HEK293 (cell line): ENCODE data around the gene ZNF709.
"Not testable (repeated sequence)": the region's sequence is repeated elsewhere in the genome, so short reads cannot be mapped to it uniquely, and the experiment has no call there.

Source experiments
- BCL11A ChIP-seq: fragments of 450-650 bp; formaldehyde crosslinking; IDR thresholded peaks from 2 replicates; pipeline ENCODE4 v1.5.1; 2016; ENCODE audit warnings: low read depth, missing biosample characterization, missing genetic modification characterization
- ZNF140 ChIP-seq: fragments of 450-650 bp; formaldehyde crosslinking; IDR thresholded peaks from 2 replicates; pipeline ENCODE4 v1.5.1; 2016; ENCODE audit warnings: missing biosample characterization, missing genetic modification characterization
- ZNF792 ChIP-seq: fragments of 450-650 bp; formaldehyde crosslinking; IDR thresholded peaks from 2 replicates; pipeline ENCODE4 v1.5.1; 2016; ENCODE audit warnings: missing biosample characterization, missing genetic modification characterization
- TF ChIP-seq, protein P1 (sequence below): fragments of 450-650 bp; formaldehyde crosslinking; IDR thresholded peaks from 2 replicates; pipeline ENCODE4 v1.5.1; 2016; ENCODE audit warnings: missing biosample characterization, missing genetic modification characterization

DNA sequence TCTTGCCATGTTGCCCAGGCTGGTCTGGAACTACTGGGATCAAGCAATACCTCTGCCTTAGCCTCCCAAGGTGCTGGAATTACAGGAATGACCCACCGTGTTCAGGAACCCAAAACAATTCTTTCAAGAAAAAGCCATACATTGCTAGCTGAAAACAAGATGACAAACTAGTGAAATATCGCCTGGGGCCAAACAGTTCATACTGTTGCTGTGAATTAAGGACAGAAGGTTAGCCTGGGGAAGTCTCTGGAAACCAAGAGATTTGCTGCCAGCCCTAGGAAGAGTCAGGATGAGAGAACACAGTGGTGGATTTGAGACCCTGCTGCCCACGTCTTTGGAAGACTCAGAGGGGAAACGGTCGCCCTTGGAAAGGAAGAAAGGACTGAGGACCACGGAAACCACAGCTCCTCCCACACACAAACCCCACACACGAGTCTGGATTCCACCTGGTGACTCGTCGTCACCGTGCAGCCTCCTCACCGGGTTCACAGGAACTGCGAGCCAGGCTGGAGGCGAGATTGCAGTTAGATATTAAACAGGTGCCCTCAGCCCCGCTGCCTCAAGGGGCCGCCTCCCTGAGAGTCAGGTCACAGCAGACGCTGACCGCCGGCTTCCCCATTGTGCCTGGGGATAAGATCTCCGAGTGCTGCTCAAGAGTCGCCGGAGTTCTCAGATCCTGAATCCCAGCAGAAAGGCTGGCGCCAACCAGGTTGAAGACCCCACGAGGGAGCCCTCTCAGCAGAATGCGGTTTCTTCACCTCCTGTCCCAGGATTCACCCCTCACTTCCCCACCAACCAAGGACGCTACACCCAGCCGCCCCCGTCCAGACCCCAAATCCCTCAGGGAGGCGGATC lies 44.7 kb downstream of the ZNF709 start:
- not testable (repeated sequence) for TF ChIP-seq BCL11A (tag by site-specific recombination); ZNF140; ZNF792 (tag by site-specific recombination)
- TF ChIP-seq, protein P1, sequence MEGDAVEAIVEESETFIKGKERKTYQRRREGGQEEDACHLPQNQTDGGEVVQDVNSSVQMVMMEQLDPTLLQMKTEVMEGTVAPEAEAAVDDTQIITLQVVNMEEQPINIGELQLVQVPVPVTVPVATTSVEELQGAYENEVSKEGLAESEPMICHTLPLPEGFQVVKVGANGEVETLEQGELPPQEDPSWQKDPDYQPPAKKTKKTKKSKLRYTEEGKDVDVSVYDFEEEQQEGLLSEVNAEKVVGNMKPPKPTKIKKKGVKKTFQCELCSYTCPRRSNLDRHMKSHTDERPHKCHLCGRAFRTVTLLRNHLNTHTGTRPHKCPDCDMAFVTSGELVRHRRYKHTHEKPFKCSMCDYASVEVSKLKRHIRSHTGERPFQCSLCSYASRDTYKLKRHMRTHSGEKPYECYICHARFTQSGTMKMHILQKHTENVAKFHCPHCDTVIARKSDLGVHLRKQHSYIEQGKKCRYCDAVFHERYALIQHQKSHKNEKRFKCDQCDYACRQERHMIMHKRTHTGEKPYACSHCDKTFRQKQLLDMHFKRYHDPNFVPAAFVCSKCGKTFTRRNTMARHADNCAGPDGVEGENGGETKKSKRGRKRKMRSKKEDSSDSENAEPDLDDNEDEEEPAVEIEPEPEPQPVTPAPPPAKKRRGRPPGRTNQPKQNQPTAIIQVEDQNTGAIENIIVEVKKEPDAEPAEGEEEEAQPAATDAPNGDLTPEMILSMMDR (tag by site-specific recombination), result not testable (repeated sequence)
